NCI-H1694 (cell line): Measurements from ENCODE around the gene ACTN2.

Source experiments
- DNase-seq: peaks from one replicate; lab custom pipeline; 2025; lab: John Stamatoyannopoulos, UW

The ACTN2 gene

DNA sequence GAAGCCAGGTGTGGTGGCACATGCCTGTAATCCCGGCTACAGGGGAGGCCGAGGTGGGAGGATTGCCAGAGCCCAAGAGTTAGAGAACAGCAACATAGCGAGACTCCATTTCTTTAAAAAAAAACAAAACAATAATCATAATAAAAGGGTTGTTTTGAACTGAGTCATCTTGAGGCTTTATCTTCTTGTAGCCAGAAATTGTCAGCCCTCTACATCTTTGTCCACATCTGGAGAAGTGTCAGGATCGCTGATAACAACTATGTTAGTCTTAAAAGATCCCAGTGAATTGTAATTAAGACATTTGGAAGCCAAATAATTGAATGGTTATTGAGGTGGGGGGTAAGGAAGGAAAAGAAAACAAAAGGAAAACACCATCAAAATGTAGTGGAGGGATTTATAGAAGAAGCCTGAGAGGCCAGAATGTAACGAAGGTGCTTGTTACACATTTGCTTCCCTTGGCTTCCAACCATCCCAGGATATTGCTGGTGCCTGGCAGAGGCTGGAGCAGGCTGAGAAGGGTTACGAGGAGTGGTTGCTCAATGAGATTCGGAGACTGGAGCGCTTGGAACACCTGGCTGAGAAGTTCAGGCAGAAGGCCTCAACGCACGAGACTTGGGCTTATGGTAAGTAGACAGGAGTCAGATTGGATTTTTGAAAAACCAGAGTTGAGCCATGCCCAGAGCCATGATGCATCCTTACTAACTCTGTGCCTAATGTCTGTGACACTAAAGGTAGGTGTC, 56.3 kb downstream of the ACTN2 start:
- no peak for DNase-seq

- DNase-seq = no peak
Observed at GRCh38 chr1:236744533-236744932, 58.2 kb downstream of the ACTN2 start.

DNA sequence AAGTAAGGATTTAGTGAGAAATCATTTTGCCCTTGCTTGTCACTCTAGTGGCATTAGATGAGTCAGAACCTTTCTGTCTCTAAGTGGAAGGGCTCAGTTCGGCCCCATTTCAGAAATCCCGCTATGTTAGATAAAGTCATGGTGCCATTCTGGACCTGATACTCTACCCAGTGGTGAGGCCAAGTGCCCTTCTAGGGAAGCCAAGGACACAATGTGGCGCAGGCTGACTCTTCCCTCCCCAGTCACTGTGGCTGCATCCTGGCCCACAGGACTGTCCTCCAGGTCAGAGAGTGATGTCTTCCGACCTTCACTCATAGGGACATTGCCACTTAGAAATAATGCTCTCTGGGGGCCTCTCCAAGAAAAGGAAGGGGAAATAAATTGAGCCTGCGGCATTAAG, 60.5 kb downstream of the ACTN2 start:
- DNase-seq = no peak

GRCh38 chr1:236747311-236747985, 61.1 kb downstream of the ACTN2 start:
- no peak for DNase-seq

DNA sequence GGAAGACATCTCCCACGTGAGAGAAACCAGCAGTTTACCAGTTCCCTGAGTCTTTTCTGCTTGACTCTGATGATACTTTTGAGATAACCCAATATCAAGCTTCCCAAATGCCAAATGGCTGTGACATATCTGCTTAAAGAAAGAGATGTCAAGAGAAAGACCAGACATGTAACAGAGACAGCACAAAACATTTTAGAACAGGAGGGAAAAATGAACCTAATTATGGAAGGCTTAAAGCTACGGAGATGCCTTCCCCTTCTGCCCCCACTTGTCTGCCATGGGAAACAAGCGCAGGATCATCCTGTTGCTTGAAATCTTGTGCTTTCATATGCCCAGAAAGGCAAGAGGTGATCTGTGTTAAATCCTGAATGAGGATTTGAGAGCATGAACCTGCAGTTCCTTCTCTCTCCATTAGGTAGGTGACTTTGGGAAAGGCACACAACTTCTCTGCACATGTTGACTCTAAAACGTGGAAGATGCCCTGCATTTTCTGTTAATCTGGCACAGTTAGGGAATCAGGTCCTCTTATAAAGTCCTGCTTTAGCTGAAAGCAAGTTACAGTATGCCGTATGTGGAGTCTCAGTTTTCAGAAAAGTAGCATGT, 62.1 kb downstream of the ACTN2 start:
- no peak for DNase-seq

DNA sequence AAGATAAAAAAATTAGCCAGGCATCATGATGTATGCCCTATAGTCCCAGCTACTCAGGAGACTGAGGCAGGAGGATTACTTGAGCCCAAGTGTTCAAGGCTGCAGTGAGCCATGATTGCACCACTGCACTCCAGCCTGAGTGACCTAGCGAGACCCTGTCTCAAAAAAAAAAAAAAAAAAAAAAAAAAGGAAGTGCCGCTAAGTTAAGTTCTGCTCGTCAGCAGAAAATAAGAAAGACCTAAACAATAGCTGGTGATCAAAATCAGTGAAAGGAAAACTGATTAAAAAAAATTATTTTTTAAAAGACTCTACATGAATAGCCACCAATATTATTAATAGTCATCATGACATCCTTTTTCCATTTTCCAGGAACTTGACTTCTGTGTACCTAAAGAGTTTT, 64.6 kb downstream of the ACTN2 start:
- DNase-seq = no peak

DNA sequence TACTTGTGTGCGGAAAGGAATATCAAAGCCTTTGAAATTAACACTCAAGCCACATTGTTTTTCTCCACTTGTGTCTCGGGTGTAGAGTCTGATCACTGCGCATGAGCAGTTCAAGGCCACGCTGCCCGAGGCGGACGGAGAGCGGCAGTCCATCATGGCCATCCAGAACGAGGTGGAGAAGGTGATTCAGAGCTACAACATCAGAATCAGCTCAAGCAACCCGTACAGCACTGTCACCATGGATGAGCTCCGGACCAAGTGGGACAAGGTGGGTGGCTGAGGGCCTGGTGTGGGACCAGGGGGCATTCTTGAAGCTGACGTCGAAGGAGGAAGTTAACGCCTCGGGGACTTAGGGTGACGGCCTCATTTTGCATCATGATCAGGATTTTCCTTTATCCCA, 65.1 kb downstream of the ACTN2 start:
- DNase-seq = no peak

DNA sequence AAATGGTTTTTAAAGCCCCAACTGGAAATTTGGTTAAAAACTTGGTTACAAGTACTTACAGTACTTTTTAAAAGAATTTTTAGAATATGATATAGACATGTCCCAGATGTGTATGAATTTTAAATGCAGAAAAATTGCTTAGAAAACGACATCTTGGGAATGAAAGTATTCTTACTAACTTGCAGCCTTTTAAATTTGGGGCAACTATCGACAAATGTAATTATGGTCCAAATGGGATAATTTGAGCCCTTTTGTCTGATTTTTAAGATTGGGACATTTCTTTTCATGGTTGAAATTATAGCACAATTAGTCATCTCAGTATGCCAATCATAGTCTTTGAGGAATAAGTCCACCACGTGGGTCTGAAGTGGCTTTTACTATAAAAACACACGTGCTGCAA, 65.6 kb downstream of the ACTN2 start:
- DNase-seq = no peak

- DNase-seq = peak; percentile 46
Observed at GRCh38 chr1:236753516-236753915, 67.2 kb downstream of the ACTN2 start.

GRCh38 chr1:236753964-236754363, 67.7 kb downstream of the ACTN2 start:
- DNase-seq = no peak

DNA sequence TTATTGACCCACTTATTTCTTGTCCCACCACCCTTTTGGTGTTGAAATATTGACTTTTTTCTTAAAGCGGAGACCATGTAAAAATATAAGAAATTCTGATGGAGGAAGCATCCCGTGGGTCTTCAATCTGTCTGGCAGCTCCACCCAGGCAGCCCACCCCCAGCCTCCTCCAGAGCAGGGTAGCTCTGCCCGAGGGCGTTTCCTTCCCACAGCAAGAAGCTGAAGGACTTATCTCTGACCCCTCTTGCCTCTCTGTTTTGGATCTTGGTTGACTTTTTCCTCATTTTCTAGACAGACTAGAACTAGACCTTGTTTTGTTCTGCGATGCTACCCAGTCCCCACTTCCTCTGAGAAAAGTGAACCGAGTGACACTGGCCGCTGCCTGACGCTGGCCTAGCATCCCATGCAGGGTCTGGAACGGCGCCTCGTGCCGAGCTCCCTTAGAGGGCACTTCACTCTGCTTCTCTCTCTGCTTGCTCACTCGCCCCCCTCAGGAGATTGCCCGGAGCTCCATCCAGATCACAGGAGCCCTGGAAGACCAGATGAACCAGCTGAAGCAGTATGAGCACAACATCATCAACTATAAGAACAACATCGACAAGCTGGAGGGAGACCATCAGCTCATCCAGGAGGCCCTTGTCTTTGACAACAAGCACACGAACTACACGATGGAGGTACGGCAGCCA, 68.4 kb downstream of the ACTN2 start:
- DNase-seq = no peak

- DNase-seq = no peak
Observed at GRCh38 chr1:236757640-236758039, 71.3 kb downstream of the ACTN2 start.

DNA sequence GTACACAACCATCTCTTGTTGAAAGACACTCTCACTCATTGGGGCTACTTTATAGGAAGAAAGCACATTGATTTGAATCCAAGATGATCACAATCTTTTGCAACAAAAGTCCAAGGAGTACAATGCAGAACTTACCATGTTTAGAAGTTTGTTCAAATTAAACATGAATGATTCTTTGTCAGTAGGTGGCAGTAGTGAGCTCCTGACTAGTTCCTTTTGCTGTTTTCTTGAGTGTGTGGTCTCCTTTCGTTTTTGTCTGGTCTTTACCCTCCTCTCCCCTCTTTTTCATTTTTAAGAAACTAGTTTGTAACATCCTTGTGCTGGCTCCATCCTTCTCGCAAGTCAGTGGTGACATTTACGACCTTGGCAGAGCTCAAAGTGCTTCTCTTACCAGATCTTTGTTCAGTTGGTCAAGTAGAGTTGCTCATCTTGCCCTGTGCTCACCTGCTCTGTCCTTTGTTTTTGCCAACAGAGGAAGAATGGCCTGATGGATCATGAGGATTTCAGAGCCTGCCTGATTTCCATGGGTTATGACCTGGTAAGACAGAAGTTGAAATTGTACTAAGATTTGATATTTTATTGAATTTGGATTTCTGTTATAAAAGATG, 73.1 kb downstream of the ACTN2 start:
- DNase-seq = peak; percentile 51

- DNase-seq = no peak
Observed at GRCh38 chr1:236760480-236760879, 74.2 kb downstream of the ACTN2 start.

DNA sequence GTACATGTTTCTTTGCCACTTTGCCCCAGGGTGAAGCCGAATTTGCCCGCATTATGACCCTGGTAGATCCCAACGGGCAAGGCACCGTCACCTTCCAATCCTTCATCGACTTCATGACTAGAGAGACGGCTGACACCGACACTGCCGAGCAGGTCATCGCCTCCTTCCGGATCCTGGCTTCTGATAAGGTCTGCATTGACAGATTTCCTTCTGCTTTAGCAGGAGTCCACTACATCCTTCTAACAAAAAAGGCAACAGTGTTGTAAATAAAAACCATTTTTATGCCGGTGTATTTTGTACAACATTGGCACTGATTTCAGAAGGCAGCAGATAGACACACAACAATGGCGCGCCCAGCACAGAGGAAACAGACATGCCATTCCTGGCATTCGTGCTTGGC, 74.7 kb downstream of the ACTN2 start:
- DNase-seq = no peak

GRCh38 chr1:236761397-236762132, 75.3 kb downstream of the ACTN2 start:
- DNase-seq = no peak

DNA sequence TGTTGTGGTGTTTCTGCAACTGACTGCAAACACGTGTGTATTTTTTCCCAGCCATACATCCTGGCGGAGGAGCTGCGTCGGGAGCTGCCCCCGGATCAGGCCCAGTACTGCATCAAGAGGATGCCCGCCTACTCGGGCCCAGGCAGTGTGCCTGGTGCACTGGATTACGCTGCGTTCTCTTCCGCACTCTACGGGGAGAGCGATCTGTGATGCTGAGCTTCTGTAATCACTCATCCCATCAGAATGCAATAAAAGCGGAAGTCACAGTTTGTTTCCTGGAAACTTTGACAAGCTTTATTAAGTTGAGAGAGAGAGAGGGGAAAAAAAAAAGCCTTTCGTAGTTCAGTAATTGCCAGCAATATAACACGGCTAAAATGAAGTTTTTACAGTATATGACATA, 76.1 kb downstream of the ACTN2 start:
- DNase-seq = no peak

DNA sequence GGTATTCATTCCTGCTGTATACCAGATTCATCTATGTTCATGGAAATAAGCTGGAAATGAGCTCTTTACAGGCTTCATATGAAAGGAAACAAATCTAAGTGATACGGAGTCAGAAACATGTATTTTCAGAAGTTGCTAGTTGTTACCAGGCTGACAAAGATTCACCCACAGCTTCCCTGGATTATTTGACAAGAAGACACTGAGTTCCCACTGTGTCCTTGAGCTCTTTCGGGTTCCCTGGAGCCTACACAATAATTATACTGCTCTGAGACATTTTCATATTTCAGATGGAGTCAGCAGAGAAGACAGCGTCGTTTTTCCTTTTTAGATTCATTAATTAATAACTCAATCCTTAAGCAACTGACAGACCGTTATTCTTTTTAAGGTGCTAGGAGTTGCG, 79.5 kb downstream of the ACTN2 start:
- no peak for DNase-seq

GRCh38 chr1:236766506-236766905, 80.2 kb downstream of the ACTN2 start:
- no peak for DNase-seq

- DNase-seq = no peak
Observed at GRCh38 chr1:236767276-236767675, 81.0 kb downstream of the ACTN2 start.

DNA sequence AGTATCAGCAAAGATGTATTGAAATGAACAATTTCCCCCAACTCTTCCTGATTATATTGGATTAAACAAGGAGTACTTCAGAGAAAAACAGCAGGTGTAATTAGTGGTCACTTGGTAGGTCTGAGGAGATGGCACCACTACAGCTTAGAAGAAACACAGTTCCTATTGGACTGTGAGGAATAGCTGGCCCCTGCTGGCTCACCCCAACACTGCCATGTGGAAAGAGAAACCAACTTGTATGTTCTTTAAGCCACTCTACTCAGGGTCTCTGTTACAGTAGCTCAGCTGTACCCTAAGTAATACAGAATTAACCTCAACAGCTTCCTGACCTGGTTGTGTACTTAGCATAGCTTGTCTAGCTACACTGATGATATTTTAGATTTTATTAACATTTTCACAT, 82.3 kb downstream of the ACTN2 start:
- DNase-seq = no peak

DNA sequence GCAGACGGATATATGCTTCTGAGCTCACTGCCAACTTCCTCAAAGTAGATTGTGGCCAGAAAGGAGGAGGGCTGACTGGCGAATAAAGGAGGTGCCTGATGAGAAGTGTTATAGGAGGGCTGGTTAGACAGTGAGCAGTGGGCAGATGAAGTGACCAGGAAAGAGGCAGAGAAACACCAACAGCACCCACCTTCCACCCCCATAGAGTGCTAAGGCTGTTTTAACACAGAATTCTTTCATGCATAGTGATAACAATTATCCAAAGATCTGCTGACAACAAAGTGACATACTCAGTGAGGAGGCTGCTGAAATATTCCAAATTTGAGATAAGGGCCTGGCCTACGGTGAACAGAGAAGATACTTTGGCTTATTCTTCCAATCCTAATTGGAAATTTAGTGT, 87.6 kb downstream of the ACTN2 start:
- no peak for DNase-seq
